D721Med (cell line): ENCODE results near the gene ZNF576.
"Not testable (repeated sequence)": the region's sequence is repeated elsewhere in the genome, so short reads cannot be mapped to it uniquely, and the experiment has no call there.

ENCODE experiments used
- DNase-seq: peaks from one replicate; pipeline ENCODE4 v3.0.0; 2011; ENCODE audit warnings: low spot score; ENCODE audit not compliant: insufficient read length
- FAIRE-seq: peaks from 2 replicates; lab custom pipeline; 2011; peaks lifted over from hg19 to GRCh38; lab: Jason Lieb, UNC
- TF ChIP-seq, protein P1 (sequence below): IDR thresholded peaks from 2 replicates; pipeline ENCODE4 v1.5.1; 2012; ENCODE audit warnings: mild to moderate bottlenecking, control low read depth; ENCODE audit not compliant: insufficient read depth; ENCODE audit errors: missing control alignments

The ZNF576 gene

GRCh38 chr19:43628646-43629326 lies 32.4 kb downstream of the ZNF576 start:
- DNase-seq (no peak), FAIRE-seq (no peak)
- TF ChIP-seq, protein P1, sequence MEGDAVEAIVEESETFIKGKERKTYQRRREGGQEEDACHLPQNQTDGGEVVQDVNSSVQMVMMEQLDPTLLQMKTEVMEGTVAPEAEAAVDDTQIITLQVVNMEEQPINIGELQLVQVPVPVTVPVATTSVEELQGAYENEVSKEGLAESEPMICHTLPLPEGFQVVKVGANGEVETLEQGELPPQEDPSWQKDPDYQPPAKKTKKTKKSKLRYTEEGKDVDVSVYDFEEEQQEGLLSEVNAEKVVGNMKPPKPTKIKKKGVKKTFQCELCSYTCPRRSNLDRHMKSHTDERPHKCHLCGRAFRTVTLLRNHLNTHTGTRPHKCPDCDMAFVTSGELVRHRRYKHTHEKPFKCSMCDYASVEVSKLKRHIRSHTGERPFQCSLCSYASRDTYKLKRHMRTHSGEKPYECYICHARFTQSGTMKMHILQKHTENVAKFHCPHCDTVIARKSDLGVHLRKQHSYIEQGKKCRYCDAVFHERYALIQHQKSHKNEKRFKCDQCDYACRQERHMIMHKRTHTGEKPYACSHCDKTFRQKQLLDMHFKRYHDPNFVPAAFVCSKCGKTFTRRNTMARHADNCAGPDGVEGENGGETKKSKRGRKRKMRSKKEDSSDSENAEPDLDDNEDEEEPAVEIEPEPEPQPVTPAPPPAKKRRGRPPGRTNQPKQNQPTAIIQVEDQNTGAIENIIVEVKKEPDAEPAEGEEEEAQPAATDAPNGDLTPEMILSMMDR: no peak

DNA sequence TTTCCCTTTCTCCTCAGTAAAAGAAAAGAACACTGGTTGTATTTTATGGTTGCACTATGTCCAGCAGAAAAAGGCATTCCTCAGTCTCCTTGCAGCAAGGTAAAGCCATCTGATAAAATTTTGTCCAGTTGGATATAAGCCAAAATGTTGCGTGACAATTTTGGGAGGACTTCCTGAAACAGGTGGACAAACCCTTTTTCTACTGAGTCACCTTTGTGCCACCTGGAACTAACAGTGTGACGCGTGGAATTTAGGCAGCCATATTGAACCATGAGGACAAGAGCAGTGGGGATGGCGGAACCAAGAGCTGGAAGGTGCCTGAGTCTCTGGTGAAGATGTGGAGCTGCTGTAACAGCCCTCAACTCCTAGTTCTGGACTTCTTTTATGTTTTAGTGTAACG lies 35.1 kb downstream of the ZNF576 start:
- DNase-seq (no peak), FAIRE-seq (no peak)
- TF ChIP-seq, protein P1: no peak

- TF ChIP-seq, protein P1: no peak
- DNase-seq (no peak), FAIRE-seq (no peak)
Observed at GRCh38 chr19:43633520-43633919, 37.1 kb downstream of the ZNF576 start.

DNA sequence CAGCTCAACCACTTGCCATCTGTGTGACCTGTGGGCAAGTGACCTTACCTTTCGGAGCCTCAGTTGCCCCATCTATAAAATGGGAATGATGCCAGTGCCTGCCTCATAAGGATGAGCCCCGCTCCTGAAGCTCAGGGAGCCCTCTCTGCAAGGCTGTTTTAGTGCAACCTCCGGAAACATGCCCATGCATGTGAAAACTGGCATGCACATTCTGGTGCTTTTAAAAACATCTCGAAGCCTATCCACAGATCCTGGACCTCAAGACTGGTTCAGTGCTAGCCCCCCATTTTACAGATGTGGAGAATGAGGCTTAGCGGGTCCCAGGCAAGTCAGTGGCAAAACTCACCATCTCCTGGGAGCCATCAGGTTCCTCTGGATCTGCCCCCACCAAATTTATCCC lies 37.7 kb downstream of the ZNF576 start:
- no peak for DNase-seq
- no peak for FAIRE-seq
- TF ChIP-seq, protein P1: no peak

GRCh38 chr19:43634506-43634871 lies 38.1 kb downstream of the ZNF576 start:
- FAIRE-seq: no peak
- TF ChIP-seq, protein P1: no peak

GRCh38 chr19:43634872-43635560 lies 38.6 kb downstream of the ZNF576 start:
- TF ChIP-seq, protein P1: no peak
- DNase-seq (no peak), FAIRE-seq (no peak)

More at GRCh38 chr19:43634506-43634871, 38.1 kb downstream of the ZNF576 start:
- DNase-seq: no peak

- DNase-seq, FAIRE-seq: not testable (repeated sequence)
Observed at GRCh38 chr19:43635561-43635940, 39.2 kb downstream of the ZNF576 start.
